ENCODE results near the gene CENATAC.

Gene CENATAC

DNA sequence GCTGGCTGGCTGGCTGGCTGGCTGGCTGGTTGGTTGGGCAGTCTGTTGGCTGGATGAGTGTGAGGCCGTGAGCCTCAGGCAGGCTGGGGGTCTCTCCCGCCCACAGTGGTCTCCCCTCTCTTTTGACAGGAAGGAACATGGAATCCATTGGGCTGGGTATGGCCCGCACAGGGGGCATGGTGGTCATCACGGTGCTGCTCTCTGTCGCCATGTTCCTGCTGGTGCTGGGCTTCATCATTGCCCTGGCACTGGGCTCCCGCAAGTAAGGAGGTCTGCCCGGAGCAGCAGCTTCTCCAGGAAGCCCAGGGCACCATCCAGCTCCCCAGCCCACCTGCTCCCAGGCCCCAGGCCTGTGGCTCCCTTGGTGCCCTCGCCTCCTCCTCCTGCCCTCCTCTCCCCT is 40.0 kb upstream of the CENATAC start:
- no peaks in the 10 kb centered on the region for H3K4me1 ChIP-seq (ENCODE audit: insufficient read depth, low read length, severe bottlenecking)
- no peaks in the 10 kb centered on the region for H3F3A ChIP-seq (ENCODE audit: insufficient read depth, low read length)
- no peak overlapping the region for H3K27ac ChIP-seq (ENCODE audit: low read depth, low read length, poor library complexity, severe bottlenecking)
- H3K27me3 ChIP-seq (ENCODE audit: insufficient read depth, low read length) = peaks cover 4% of the 10 kb centered on the region; the same call in 1 of the 2 replicates
- H3K36me3 ChIP-seq (ENCODE audit: insufficient read depth, low read length) = no peaks in the 10 kb centered on the region
- no peaks in the 10 kb centered on the region for H3K9me2 ChIP-seq (ENCODE audit: low read depth, low read length)
- H3K9me3 ChIP-seq (ENCODE audit: low read length) = no peaks in the 10 kb centered on the region
- no peak overlapping the region for H3K4me2 ChIP-seq (ENCODE audit: low read length)
- TF ChIP-seq, protein P1, sequence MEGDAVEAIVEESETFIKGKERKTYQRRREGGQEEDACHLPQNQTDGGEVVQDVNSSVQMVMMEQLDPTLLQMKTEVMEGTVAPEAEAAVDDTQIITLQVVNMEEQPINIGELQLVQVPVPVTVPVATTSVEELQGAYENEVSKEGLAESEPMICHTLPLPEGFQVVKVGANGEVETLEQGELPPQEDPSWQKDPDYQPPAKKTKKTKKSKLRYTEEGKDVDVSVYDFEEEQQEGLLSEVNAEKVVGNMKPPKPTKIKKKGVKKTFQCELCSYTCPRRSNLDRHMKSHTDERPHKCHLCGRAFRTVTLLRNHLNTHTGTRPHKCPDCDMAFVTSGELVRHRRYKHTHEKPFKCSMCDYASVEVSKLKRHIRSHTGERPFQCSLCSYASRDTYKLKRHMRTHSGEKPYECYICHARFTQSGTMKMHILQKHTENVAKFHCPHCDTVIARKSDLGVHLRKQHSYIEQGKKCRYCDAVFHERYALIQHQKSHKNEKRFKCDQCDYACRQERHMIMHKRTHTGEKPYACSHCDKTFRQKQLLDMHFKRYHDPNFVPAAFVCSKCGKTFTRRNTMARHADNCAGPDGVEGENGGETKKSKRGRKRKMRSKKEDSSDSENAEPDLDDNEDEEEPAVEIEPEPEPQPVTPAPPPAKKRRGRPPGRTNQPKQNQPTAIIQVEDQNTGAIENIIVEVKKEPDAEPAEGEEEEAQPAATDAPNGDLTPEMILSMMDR (IDR thresholded peaks at IDR 0.05; ENCODE audit: low read length) = no peak
- no peak for TF ChIP-seq EZH2 (IDR thresholded peaks at IDR 0.05; ENCODE audit: borderline replicate concordance, low read length)
- H2AFZ ChIP-seq (ENCODE audit: low read length) = no peak overlapping the region
- no peaks in the 10 kb centered on the region for H3K79me2 ChIP-seq (ENCODE audit: insufficient read depth, low read length)
- H3K4me3 ChIP-seq (ENCODE audit: low read depth, low read length, poor library complexity, severe bottlenecking) = no peak overlapping the region
- H4K20me1 ChIP-seq (ENCODE audit: insufficient read depth, low read length) = no peaks in the 10 kb centered on the region
- H3K9ac ChIP-seq (ENCODE audit: low read length) = no peak overlapping the region

DNA sequence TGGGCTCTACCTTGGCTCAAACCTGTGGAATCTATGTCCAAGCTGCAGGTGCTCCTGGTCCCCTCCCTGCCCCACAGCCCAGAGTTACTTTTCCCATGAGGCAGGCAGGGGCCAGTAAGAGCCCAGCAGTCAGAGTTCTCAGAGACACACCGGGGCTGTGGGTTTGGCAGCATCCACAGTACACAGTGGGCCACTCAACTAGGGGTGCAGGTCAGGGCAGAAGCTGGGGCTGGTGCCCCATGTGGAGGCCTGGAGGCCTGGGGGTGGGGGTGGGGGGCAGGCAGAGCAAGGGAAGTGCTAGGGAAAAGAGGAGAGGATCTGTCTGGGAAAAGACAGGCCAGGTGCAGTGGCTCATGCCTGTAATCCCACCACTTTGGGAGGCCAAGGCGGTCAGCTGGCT is 39.4 kb upstream of the CENATAC start:
- Histone ChIP-seq H3K27me3 (ENCODE audit: insufficient read depth, low read length) (peaks cover 4% of the 10 kb centered on the region; the same call in 1 of the 2 replicates), H3K9me2 (ENCODE audit: low read depth, low read length) (no peaks in the 10 kb centered on the region), H3K4me3 (ENCODE audit: low read depth, low read length, poor library complexity, severe bottlenecking) (no peak overlapping the region), H3F3A (ENCODE audit: insufficient read depth, low read length) (no peaks in the 10 kb centered on the region), H3K9ac (ENCODE audit: low read length) (no peak overlapping the region), H3K79me2 (ENCODE audit: insufficient read depth, low read length) (no peaks in the 10 kb centered on the region), H3K36me3 (ENCODE audit: insufficient read depth, low read length) (no peaks in the 10 kb centered on the region), H2AFZ (ENCODE audit: low read length) (no peak overlapping the region), H4K20me1 (ENCODE audit: insufficient read depth, low read length) (no peaks in the 10 kb centered on the region), H3K9me3 (ENCODE audit: low read length) (no peaks in the 10 kb centered on the region), H3K27ac (ENCODE audit: low read depth, low read length, poor library complexity, severe bottlenecking) (no peak overlapping the region), H3K4me2 (ENCODE audit: low read length) (no peak overlapping the region), H3K4me1 (ENCODE audit: insufficient read depth, low read length, severe bottlenecking) (no peaks in the 10 kb centered on the region)
- TF ChIP-seq, protein P1 (IDR thresholded peaks at IDR 0.05; ENCODE audit: low read length) = no peak
- no peak for TF ChIP-seq EZH2 (IDR thresholded peaks at IDR 0.05; ENCODE audit: borderline replicate concordance, low read length)

DNA sequence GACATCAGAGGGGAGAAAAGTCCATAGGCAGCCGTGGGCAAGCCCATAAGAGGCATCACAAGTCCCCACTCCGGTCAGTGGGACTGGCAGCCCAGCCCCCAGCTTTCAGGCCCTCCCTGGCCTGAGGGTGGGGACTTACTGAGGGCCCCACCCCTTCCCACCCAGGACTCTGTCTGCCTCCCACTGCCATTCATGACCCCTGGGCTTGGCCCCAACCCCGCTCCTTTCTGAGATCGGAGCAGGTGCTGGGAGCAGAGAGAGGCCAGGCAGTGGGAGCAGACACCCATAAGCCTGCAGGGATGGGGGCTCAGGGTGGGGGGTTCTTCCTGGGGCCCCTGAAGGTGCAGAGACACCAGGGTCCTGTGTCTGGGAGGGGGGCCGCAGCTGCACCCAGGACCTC is 36.7 kb upstream of the CENATAC start:
- H3K27me3 ChIP-seq (ENCODE audit: insufficient read depth, low read length) = peaks cover 4% of the 10 kb centered on the region; the same call in 1 of the 2 replicates
- no peaks in the 10 kb centered on the region for H3F3A ChIP-seq (ENCODE audit: insufficient read depth, low read length)
- no peaks in the 10 kb centered on the region for H4K20me1 ChIP-seq (ENCODE audit: insufficient read depth, low read length)
- no peak overlapping the region for H3K9ac ChIP-seq (ENCODE audit: low read length)
- H3K36me3 ChIP-seq (ENCODE audit: insufficient read depth, low read length) = no peaks in the 10 kb centered on the region
- H3K4me2 ChIP-seq (ENCODE audit: low read length) = no peak overlapping the region
- no peaks in the 10 kb centered on the region for H3K4me1 ChIP-seq (ENCODE audit: insufficient read depth, low read length, severe bottlenecking)
- H3K9me3 ChIP-seq (ENCODE audit: low read length) = no peaks in the 10 kb centered on the region
- H3K4me3 ChIP-seq (ENCODE audit: low read depth, low read length, poor library complexity, severe bottlenecking) = no peak overlapping the region
- no peaks in the 10 kb centered on the region for H3K79me2 ChIP-seq (ENCODE audit: insufficient read depth, low read length)
- no peaks in the 10 kb centered on the region for H3K9me2 ChIP-seq (ENCODE audit: low read depth, low read length)
- no peak overlapping the region for H3K27ac ChIP-seq (ENCODE audit: low read depth, low read length, poor library complexity, severe bottlenecking)
- TF ChIP-seq, protein P1 (IDR thresholded peaks at IDR 0.05; ENCODE audit: low read length) = no peak
- no peak for TF ChIP-seq EZH2 (IDR thresholded peaks at IDR 0.05; ENCODE audit: borderline replicate concordance, low read length)
- H2AFZ ChIP-seq (ENCODE audit: low read length) = no peak overlapping the region
